ENCODE measurements around the gene HCN2. TPM values are rescaled to one million over a fixed set of nuclear protein-coding genes. Genes with fewer than 3 reads are reported as not detected.
A peak's percentile ranks its signal among the peaks of the same experiment; 100 is the strongest.

Gene HCN2
- total and polyA plus RNA-seq, 9 of the 15 experiments (the other 6 are each of a cell fraction or from before 2014, with no cell fraction given) = 0.29 to 4.2 (median 0.82) TPM; not detected in 2

DNA sequence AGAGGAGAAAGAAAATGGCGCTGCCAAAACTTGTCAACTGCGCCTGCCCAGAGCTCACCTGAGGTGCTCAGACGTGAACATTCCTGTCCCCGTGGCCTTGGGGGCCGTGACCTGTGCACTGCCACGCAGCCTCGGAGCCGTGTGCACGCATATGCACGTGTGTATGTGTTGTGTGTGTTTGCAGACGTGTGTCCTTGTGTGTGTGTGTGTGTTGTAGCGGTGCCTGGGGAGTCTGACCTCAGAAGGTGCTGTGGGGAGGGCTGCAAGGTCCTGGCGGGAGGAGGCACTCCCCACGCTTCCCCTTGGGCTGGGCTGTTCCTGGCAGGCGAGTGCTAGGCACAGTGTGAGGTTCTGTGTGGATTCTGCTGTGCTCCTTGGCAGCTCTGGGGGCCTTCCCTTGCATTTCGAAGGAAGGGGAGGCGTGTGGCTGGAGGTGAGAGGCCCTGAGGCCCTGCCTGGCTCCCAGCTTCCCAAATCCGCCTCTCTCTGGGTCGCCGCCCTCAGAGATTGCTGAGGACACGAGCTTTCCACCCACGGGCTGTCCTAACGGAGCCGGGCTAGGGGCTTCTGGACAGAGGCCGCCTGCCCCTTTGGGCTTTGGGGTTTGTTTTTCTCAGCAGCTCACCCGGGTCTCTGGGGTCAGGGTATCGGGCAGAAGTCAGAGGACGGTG is 12.8 kb upstream of the HCN2 start:
- in situ Hi-C loops (cut with MboI) = no loop called here
- H4K20me1 ChIP-seq (replicated peaks; ENCODE audit: control insufficient read depth, insufficient read depth, low read length) = peaks cover 72% of the 10 kb centered on the region
- H3K4me2 ChIP-seq (ENCODE audit: insufficient read depth, low read length) = no peak overlapping the region
- H3K36me3 ChIP-seq (ENCODE audit: control insufficient read depth, insufficient read depth, low read length) = peaks cover 60% of the 10 kb centered on the region; the same call in 2 of the 3 replicates
- H3K4me1 ChIP-seq (replicated peaks in 1 of 2; ENCODE audit: control insufficient read depth in 2 of 2, insufficient read depth in 2 of 2, low read length in 2 of 2) = peaks cover 28 to 89% of the 10 kb centered on the region in 2 experiments
- H3K27me3 ChIP-seq (ENCODE audit: control insufficient read depth in 2 of 2, insufficient read depth in 2 of 2, low read length in 2 of 2) = no peaks in the 10 kb centered on the region
- TF ChIP-seq MTA1 (IDR thresholded peaks at IDR 0.05; ENCODE audit: borderline replicate concordance) = no peak
- peak; percentile 25 for TF ChIP-seq RBM22 (IDR thresholded peaks at IDR 0.05; ENCODE audit: low read depth, low read length, poor library complexity, severe bottlenecking)
- TF ChIP-seq NR2F6 (CRISPR knock-in tag; IDR thresholded peaks at IDR 0.05) = no peak
- TF ChIP-seq SIN3B (IDR thresholded peaks at IDR 0.05; ENCODE audit: low read depth) = no peak
- TF ChIP-seq, protein P1, sequence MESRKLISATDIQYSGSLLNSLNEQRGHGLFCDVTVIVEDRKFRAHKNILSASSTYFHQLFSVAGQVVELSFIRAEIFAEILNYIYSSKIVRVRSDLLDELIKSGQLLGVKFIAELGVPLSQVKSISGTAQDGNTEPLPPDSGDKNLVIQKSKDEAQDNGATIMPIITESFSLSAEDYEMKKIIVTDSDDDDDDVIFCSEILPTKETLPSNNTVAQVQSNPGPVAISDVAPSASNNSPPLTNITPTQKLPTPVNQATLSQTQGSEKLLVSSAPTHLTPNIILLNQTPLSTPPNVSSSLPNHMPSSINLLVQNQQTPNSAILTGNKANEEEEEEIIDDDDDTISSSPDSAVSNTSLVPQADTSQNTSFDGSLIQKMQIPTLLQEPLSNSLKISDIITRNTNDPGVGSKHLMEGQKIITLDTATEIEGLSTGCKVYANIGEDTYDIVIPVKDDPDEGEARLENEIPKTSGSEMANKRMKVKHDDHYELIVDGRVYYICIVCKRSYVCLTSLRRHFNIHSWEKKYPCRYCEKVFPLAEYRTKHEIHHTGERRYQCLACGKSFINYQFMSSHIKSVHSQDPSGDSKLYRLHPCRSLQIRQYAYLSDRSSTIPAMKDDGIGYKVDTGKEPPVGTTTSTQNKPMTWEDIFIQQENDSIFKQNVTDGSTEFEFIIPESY (CRISPR knock-in tag; IDR thresholded peaks at IDR 0.05) = peak; percentile 84
- TF ChIP-seq TCFL5 (CRISPR knock-in tag; conservative IDR thresholded peaks at IDR 0.05) = no peak
- TF ChIP-seq ZNF24 (IDR thresholded peaks at IDR 0.05) = no peak
- no peak for TF ChIP-seq ZNF408 (CRISPR knock-in tag; IDR thresholded peaks at IDR 0.05; ENCODE audit: low read depth)
- 0 out of 2 replicates have a peak, but pooled peaks have one; percentile 11 for TF ChIP-seq POLR2AphosphoS5 (IDR thresholded peaks at IDR 0.05; ENCODE audit: control insufficient read depth, insufficient read depth, low read depth, low read length)
- TF ChIP-seq RBM17 (IDR thresholded peaks at IDR 0.05; ENCODE audit: borderline replicate concordance, low read depth, low read length) = no peak
- intact Hi-C loops (cut with micrococcal nuclease) = no loop called here
- no peak overlapping the region for H2AFZ ChIP-seq (ENCODE audit: low read depth, low read length)
- POLR2A ChIA-PET = interaction anchor here (0.6 to 0.8 kb wide), 2 partner anchors 31 to 227 kb away, joined by 4 to 5 read pairs; no protein-coding TSS in a partner anchor
- BruUV-seq (replicated peaks) = no TSS peak
- no peak for FAIRE-seq
- WGBS (ENCODE audit: insufficient coverage, low coverage, missing lambda C conversion rate) = 79% methylated on average over 21 of the region's 28 CpGs
- no peak for DNase-seq (ENCODE audit: extremely low read depth in 1 of 4, low spot score in 3 of 4)
- H3K79me2 ChIP-seq (ENCODE audit: control insufficient read depth, insufficient read depth, low read length) = peaks cover 81% of the 10 kb centered on the region
- H3K4me3 ChIP-seq = no peak overlapping the region
- no peak overlapping the region; the same call in 2 of the 3 replicates for H3K27ac ChIP-seq (ENCODE audit: extremely low read depth, low read depth, low read length)
- H3K9ac ChIP-seq (ENCODE audit: insufficient read depth in 1 of 2, low read depth in 2 of 2, low read length in 2 of 2) = peak overlapping the region in 1 of 2 experiments; percentile 83; a peak in 2 of 4 replicates
- CTCF ChIA-PET (ENCODE audit: low intra/inter-chr PET ratio) = no interaction called here
- no peak for ATAC-seq
- no peaks in the 10 kb centered on the region for H3K9me3 ChIP-seq (replicated peaks; ENCODE audit: control insufficient read depth, insufficient read depth, low read depth, low read length)
- peaks cover 15% of the 10 kb centered on the region for H3K9me1 ChIP-seq (ENCODE audit: control insufficient read depth, insufficient read depth, low read length)
